Upper lobe of right lung (tissue), 1 donor: Measurements from ENCODE around the gene PRKCE. TPM values are rescaled to one million over a fixed set of nuclear protein-coding genes. Genes with fewer than 3 reads are reported as not detected.

ENCODE experiments used
- ATAC-seq: fragments of 200-7000 bp; cut with Tn5 transposase; one replicate; pipeline ENCODE4 v1.9.1; 2020; ENCODE audit warnings: mild to moderate bottlenecking, moderate library complexity
- DNase-seq: peaks from one replicate; pipeline ENCODE4 v3.0.0-alpha.2; 2020
- H3K27ac ChIP-seq: fragments of 200-600 bp; one replicate; pipeline ENCODE4 v1.8.0; 2022
- H3K27me3 ChIP-seq: fragments of 200-600 bp; one replicate; pipeline ENCODE4 v1.8.0; 2022; ENCODE audit warnings: mild to moderate bottlenecking
- H3K36me3 ChIP-seq: fragments of 200-600 bp; one replicate; pipeline ENCODE4 v1.8.0; 2022
- H3K4me1 ChIP-seq: fragments of 200-600 bp; one replicate; pipeline ENCODE4 v1.8.0; 2022
- H3K4me3 ChIP-seq: fragments of 200-600 bp; one replicate; pipeline ENCODE4 v1.8.0; 2022; ENCODE audit warnings: mild to moderate bottlenecking
- H3K9me3 ChIP-seq: fragments of 200-600 bp; one replicate; pipeline ENCODE4 v1.8.0; 2022
- intact Hi-C: fragments of 100-400 bp; cut with DNase I; formaldehyde crosslinking; loops from one replicate; pipeline ENCODE4 v1.11.0; 2022
- total RNA-seq: library from RNA; stranded (reverse); fragmentation: NEBNext Ultra II Directional; extraction: Animal tissue kit (Norgen Biotek cat#: 25700); gene quantifications from one replicate; pipeline ENCODE4 v1.2.1, GENCODE V29; 2021
- TF ChIP-seq, protein P1 (sequence below): fragments of 200-600 bp; IDR thresholded peaks from one replicate; pipeline ENCODE4 v1.8.0; 2022; ENCODE audit warnings: antibody characterized with exemption
- donor health status: DM: no; HTN: yes; CAD: no; lungs with severe emphysema.

The PRKCE gene
- total RNA-seq, 1 donor from 2014 or later = 65.6 TPM

- peaks cover 7% of the 10 kb centered on the region for H3K36me3 ChIP-seq
- TF ChIP-seq, protein P1, sequence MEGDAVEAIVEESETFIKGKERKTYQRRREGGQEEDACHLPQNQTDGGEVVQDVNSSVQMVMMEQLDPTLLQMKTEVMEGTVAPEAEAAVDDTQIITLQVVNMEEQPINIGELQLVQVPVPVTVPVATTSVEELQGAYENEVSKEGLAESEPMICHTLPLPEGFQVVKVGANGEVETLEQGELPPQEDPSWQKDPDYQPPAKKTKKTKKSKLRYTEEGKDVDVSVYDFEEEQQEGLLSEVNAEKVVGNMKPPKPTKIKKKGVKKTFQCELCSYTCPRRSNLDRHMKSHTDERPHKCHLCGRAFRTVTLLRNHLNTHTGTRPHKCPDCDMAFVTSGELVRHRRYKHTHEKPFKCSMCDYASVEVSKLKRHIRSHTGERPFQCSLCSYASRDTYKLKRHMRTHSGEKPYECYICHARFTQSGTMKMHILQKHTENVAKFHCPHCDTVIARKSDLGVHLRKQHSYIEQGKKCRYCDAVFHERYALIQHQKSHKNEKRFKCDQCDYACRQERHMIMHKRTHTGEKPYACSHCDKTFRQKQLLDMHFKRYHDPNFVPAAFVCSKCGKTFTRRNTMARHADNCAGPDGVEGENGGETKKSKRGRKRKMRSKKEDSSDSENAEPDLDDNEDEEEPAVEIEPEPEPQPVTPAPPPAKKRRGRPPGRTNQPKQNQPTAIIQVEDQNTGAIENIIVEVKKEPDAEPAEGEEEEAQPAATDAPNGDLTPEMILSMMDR = no peak
- H3K4me1 ChIP-seq = peaks cover 23% of the 10 kb centered on the region
- H3K27ac ChIP-seq = peak overlapping the region; percentile 47
- H3K4me3 ChIP-seq = no peak overlapping the region
- intact Hi-C loops = no loop called here
- DNase-seq (no peak), ATAC-seq (peak; percentile 60)
- no peaks in the 10 kb centered on the region for H3K9me3 ChIP-seq
- H3K27me3 ChIP-seq = no peaks in the 10 kb centered on the region
Observed at GRCh38 chr2:46164529-46165301, 513.2 kb downstream of the PRKCE start.

DNA sequence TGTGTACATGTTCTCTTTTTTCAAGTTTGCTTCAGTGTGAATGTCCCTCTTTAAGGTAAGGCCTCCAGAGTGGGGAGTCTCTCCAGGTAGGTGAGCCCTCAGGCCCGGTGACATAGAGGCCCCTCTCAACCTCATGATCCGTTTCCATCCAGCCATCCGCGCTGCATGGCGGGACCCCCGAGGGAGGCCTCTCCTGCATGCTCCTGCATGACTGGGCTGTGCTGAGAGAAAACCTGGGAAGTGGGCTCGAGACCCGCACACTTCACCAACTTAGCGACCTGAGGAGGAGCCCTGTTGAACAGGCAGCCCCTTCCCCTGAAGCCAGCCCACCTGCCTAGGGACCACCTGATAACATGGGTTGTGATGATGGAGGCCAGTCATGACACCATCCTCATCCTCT, 514.4 kb downstream of the PRKCE start:
- intact Hi-C loops = no loop called here

GRCh38 chr2:46167406-46167805, 515.9 kb downstream of the PRKCE start:
- Histone ChIP-seq H3K9me3 (no peaks in the 10 kb centered on the region), H3K4me3 (no peak overlapping the region), H3K36me3 (no peaks in the 10 kb centered on the region), H3K27me3 (no peaks in the 10 kb centered on the region), H3K27ac (no peak overlapping the region), H3K4me1 (peaks cover 31% of the 10 kb centered on the region)
- no peak for ATAC-seq
- TF ChIP-seq, protein P1 = no peak
- DNase-seq = no peak
- intact Hi-C loops = no loop called here

More for the DNA sequence above, 514.4 kb downstream of the PRKCE start:
- H3K4me3 ChIP-seq = no peak overlapping the region
- no peaks in the 10 kb centered on the region for H3K36me3 ChIP-seq
- no peaks in the 10 kb centered on the region for H3K27me3 ChIP-seq
- no peak overlapping the region for H3K27ac ChIP-seq
- ATAC-seq (no peak), DNase-seq (no peak)
- peaks cover 26% of the 10 kb centered on the region for H3K4me1 ChIP-seq
- H3K9me3 ChIP-seq = no peaks in the 10 kb centered on the region
- TF ChIP-seq, protein P1 = no peak

- TF ChIP-seq, protein P1 = no peak
- Histone ChIP-seq H3K9me3 (no peaks in the 10 kb centered on the region), H3K4me1 (peaks cover 31% of the 10 kb centered on the region), H3K27ac (no peak overlapping the region), H3K4me3 (no peak overlapping the region), H3K36me3 (no peaks in the 10 kb centered on the region), H3K27me3 (no peaks in the 10 kb centered on the region)
- intact Hi-C loops = no loop called here
- ATAC-seq = no peak
- DNase-seq = no peak
Observed at GRCh38 chr2:46167924-46168323, 516.4 kb downstream of the PRKCE start.

- H3K4me3 ChIP-seq = no peak overlapping the region
- no peaks in the 10 kb centered on the region for H3K36me3 ChIP-seq
- ATAC-seq = no peak
- H3K27ac ChIP-seq = peak overlapping the region; percentile 18
- no peaks in the 10 kb centered on the region for H3K27me3 ChIP-seq
- H3K9me3 ChIP-seq = no peaks in the 10 kb centered on the region
- TF ChIP-seq, protein P1 = no peak
- no peak for DNase-seq
- peaks cover 33% of the 10 kb centered on the region for H3K4me1 ChIP-seq
- intact Hi-C loops = no loop called here
Observed at GRCh38 chr2:46169467-46169866, 518.0 kb downstream of the PRKCE start.
